GM21526 (cell line): ENCODE results near the gene FAM193A.

Experiments
- ATAC-seq: cut with Tn5 transposase; IDR thresholded peaks from one replicate; pipeline ENCODE4 v1.9.1; 2021; ENCODE audit warnings: moderate library complexity; ENCODE audit not compliant: unreplicated experiment, low FRiP score

Gene FAM193A, protein sequence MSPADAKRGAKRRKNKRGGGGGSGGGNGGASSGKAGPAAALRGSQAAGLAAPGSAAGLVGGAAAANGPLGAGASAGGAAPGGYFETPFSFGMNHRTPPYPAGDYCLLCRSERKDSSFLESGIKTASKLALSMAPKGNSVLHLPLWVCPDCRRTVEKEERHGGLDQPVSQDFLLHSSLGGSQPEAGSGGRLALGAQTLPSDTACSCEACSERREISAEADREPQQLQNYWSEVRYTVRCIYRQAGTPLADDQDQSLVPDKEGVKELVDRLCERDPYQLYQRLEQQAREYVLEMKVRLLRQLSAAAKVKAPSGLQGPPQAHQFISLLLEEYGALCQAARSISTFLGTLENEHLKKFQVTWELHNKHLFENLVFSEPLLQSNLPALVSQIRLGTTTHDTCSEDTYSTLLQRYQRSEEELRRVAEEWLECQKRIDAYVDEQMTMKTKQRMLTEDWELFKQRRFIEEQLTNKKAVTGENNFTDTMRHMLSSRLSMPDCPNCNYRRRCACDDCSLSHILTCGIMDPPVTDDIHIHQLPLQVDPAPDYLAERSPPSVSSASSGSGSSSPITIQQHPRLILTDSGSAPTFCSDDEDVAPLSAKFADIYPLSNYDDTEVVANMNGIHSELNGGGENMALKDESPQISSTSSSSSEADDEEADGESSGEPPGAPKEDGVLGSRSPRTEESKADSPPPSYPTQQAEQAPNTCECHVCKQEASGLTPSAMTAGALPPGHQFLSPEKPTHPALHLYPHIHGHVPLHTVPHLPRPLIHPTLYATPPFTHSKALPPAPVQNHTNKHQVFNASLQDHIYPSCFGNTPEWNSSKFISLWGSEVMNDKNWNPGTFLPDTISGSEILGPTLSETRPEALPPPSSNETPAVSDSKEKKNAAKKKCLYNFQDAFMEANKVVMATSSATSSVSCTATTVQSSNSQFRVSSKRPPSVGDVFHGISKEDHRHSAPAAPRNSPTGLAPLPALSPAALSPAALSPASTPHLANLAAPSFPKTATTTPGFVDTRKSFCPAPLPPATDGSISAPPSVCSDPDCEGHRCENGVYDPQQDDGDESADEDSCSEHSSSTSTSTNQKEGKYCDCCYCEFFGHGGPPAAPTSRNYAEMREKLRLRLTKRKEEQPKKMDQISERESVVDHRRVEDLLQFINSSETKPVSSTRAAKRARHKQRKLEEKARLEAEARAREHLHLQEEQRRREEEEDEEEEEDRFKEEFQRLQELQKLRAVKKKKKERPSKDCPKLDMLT (N-terminal part only)

DNA sequence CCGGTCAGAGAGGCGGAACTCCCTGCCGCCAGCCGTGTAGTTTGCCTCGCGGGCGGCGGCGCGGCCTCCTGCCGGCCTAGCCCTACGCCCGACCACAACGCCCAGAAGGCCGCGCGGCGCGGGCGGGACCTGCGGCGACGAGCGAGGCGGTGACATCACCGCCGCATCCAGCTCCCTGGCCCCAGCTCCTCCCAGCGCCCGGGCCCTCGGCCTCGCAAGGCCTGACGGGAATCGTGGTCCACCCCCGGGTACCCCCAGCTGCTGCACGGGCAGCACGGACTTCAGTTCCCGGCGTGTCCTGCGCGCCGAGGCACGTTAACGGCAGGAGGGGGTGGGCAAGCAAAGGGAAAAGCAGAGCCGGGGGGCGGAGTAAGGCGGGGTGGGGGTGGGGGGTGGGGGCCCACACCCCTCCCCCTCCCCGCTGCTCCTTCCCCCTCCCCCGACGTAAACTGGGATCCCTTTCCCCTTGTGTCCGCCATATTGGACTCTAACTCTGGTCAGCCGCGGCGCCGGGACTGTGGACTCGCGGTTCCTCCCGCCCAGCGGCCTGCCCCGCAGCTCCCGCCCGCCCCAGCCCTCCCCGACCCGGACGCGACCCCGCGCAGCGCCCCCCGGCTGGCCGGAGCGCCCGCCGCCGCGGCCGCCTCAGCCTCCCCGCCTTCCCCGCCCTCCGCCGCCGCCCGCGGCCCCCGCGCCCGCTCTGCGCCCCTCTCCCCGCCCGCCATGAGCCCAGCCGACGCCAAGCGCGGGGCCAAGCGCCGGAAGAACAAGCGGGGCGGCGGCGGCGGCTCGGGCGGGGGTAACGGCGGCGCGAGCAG, at the start of gene FAM193A:
TSS of gene FAM193A (plus strand) at position 455 of the 818 bp plus-strand sequence. CDS start at position 724, 269 bp downstream.
- ATAC-seq: peak; percentile 86

DNA sequence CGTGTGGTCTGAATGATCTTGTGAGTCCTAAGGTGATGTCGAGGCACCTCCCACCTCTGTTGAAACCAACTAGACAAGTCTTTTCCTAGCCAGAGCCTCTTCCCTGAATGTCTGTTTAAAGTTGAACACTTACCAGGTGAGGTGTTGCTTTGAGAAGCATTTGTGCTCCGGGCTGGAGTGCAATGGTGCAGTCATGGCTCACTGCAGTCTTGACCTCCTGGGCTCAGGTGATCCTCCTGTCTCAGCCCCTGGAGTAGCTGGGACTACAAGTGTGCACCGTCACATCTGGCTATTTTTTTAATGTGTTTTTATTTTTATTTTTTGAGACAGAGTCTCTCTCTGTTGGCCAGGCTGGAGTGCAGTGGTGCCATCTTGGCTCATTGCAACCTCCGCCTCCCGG, 49.5 kb upstream of the FAM193A start:
- no peak for ATAC-seq

DNA sequence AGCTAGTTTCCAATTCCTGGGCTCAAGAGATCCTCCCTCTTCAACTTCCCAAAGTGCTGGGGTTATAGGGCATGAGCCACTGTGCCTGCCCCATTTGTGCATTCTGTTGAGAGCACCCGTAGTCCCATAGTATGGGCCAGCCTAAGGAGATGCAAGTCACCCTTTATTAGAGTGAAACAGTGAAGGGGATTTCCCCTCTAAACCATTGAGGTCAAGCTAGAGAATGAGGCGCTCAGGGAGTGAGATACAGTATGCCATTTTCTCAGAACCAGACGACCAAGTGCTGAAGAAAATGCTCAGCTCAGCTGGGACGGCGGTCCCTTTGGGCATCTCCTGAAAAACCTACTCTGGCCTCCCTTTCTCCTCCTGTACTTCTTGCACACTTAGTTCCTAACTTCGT, 48.8 kb upstream of the FAM193A start:
- ATAC-seq: no peak

DNA sequence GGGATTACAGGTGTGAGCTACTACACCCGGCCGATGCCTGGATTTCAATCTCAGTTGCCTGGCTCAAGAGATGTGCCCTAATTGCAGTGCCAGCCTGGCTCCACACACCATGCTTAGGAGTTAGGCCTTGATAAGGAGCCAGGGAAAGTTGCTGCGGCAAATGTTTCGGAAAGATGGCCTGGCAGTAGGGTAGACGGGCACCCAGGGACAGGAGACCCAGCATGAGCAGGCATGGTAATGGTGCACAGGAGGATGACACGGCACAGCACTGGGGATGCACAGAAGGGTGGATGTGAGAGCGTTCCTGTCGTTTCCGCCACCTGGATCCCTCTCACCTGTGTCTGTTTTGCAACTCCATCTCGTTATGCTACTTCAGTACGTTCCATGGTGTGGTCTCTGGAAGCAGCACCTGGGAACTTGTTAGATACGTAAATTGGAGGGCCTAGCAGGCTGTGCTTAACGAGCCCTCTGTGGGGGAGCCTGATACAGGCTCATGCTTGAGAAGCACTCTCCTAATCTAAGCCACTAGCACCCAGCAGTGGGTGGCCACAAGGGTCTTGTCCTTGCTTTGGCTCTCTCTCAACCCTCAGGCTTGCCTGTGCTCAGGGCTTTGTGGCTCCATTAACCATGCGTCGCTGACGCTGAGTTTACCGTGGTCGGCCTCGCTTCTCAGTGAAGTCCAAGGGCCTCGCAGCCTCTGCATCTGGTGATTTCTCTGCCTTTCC, 47.2 kb upstream of the FAM193A start:
- no peak for ATAC-seq

DNA sequence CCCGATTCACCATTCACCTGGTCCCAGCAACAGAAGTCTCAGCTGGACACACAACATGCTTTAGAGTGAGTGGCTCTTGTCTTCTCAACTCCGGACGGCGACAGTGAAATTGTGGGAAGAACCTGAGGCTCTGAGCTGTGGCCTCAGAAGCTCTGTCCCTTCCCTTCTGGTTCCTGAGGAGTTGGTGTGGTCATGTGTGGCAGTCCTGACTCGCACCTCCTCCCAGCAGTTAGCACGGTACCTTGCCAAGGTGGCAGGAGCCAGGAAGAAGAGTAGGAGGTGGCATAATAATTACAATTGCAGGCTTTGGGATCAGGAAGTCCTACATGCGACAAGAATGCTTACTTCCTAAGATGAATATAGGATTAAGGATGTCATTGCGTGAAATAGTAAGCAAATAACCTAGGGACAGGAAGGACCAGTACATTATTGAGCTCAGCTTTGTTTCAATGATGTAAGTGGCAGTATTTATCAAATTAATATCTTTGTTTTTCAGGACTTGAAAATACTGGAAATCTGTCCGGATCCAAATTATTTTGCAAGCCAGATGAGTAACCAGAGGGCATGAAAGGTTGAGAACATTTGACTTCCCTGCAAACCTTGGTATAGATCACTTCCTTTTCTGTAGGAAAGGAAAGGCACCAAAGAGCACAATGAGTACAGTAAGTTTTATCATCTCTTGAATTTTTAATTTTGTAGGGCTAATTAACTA, 46.5 kb upstream of the FAM193A start:
- ATAC-seq: no peak

DNA sequence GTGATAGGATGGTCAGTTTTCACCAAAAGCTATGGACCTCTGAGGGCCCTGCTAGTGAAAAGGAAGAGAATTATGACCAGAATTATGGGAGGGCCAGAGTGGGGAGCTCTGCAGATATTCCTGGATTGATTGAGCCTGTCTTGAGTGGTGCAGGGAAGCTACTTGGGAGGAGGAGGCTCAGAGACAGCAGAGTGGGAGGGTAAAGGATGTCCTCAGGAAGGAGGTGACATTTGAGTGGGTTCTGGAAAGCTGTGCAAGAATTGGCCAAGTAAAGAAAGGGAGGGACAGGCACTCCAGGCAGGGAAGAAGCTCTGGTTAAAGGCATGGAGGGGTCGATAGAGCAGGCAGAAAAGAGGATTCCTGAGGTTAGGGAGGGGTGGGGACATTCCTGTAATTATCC, 43.5 kb upstream of the FAM193A start:
- ATAC-seq: no peak

DNA sequence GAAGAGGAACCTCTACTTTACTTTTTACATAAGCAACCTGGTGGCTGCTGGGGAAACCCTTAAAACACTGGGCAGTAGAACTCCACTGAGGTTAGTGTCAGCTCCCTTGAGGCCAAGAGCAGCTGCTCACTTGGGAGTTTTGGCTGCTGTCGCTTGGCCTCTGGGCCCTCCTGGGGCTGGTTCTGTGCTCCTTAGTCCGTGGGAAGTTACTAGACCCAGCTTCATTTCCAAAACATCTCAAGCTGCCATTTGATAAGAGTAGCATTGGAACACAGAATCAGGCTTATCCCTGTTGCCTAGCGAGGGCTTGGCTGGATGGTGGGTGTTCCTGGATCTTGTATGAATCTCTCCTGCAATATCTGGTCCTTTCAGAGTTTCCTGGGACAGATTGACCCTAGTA, 41.5 kb upstream of the FAM193A start:
- no peak for ATAC-seq

DNA sequence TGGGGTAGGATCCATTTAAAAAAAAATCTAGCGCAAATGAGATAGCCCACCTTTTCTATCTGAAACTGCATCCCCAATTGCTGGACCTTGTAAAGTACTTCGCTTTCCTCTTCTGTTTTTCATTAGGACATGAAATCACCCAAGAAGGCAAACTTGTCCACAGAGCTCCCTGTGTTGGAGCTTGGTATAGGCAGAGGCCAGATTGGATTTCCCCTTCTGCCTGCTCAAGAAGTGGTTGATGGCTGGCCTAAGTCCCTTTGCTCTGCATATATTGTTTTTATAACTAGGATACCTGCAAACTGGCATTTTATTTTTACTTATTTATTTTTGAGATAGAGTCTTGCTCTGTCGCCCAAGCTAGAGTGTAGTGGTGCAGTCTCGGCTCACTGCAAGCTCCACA, 39.1 kb upstream of the FAM193A start:
- ATAC-seq: no peak

DNA sequence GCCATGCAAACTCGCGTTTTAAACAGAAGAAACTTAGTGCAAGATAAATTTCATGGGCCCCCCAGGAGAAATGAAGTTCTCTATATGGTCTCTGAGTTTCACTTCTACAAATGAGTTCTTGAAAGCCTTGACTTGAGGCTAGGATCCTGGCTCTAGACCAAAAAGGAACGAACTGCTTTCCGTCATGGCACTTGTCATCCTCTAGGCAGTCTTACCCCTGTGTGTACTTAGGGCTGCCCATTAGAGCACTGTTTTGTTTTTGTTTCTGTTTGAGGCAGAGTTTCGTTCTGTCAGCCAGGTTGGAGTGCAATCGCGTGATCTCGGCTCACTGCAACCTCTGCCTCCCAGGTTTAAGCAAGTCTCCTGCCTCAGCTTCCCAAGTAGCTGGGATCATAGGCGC, 38.5 kb upstream of the FAM193A start:
- peak; percentile 92 for ATAC-seq

DNA sequence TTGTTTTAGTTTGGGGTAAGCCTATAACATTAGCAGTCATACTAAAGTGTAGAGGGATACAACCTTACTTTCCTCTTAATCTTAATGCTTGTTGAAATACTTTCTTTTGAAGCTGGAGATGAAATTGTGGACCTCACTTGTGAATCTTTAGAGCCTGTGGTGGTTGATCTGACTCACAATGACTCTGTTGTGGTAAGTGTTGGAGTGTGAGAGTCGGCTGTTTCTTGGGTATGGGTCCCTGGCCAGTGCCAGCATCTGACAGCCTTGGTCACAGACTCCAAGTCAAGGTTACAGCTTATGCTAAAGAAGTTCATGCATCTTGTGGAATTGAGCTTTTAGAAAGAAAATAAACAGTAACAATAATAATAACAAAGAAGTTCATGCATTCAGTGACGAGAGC, 35.9 kb upstream of the FAM193A start:
- ATAC-seq: no peak

DNA sequence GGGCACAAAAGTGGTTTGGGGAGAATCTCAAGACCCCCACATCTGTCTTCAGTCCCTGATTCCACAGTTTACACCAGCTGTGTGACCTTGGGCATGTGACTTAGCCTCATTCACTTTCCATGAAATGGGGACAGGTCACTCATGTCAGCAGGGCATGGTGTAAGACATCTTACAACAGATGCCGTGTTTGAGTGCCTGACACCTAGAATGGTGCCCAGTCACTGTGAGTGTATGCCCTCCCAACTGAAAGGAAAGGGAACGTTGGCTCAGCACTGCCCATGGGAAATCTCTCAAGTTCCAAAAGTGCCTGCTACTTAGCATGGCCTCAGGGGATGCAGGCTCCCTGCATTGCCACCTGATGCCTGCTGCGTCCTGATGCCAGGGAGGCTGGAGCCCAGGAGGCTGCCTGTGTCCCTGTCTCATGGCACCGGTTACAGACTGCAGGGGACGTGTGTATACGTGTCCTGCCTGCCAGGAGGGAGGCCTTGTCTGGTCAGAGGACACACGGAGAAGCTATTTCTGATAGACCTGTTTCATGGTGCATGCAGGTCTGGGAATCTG, 35.3 kb upstream of the FAM193A start:
- no peak for ATAC-seq

DNA sequence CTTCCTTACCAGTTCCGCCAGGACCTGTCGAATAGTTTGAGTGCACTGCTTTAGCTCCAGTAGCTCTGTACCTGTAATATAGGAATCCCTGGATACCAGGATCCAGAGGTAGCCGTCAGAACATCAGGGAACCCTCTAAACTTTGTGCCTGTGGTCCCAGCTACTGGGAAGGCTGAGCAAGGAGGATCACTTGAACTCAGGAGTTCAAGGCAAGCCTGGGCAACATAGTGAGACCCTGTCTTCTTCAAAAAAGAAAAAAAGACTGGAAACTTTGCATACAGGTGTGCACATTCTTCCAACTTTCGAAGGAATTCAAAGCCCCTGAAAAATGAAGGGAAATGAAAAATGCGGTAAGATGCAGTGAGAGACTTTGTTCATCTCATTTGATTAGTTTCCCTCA, 32.6 kb upstream of the FAM193A start:
- no peak for ATAC-seq

DNA sequence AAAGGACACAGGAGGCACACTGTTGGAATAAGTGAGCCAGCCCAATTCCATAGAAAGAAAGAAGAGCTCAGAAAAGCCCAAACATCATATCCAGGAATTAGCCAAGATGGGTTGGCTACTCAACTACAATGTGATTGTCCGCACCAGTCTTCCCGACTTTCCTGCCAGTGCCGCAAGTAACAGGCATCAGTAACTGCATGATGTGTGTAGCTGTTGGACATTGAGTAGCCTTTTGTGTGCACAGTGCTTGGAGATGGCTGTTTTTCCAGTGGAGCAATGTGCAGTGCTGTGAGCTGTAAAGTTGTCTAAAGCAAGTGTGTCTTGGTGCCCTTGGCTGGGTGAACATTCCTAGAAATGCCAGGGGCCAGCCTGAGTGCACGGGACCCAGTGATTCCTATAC, 29.2 kb upstream of the FAM193A start:
- no peak for ATAC-seq

DNA sequence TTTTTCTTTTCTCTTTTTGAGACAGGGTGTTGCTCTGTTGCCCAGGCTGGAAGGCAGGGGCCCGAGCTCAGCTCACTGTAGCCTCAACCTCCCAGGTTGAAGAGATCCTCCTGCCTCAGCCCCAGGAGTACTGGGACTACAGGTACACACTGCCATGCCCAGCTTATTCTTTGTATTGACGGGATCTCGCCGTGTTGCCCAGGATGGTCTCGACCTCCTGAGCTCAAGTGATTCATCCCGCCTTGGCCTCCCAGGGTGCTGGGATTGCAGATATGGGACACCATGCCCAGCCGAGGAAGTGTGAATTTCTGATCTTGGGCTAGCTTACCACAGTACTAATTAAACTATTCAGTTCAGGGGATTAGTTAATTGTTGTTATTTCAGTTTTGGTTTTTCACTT, 28.6 kb upstream of the FAM193A start:
- ATAC-seq: no peak

DNA sequence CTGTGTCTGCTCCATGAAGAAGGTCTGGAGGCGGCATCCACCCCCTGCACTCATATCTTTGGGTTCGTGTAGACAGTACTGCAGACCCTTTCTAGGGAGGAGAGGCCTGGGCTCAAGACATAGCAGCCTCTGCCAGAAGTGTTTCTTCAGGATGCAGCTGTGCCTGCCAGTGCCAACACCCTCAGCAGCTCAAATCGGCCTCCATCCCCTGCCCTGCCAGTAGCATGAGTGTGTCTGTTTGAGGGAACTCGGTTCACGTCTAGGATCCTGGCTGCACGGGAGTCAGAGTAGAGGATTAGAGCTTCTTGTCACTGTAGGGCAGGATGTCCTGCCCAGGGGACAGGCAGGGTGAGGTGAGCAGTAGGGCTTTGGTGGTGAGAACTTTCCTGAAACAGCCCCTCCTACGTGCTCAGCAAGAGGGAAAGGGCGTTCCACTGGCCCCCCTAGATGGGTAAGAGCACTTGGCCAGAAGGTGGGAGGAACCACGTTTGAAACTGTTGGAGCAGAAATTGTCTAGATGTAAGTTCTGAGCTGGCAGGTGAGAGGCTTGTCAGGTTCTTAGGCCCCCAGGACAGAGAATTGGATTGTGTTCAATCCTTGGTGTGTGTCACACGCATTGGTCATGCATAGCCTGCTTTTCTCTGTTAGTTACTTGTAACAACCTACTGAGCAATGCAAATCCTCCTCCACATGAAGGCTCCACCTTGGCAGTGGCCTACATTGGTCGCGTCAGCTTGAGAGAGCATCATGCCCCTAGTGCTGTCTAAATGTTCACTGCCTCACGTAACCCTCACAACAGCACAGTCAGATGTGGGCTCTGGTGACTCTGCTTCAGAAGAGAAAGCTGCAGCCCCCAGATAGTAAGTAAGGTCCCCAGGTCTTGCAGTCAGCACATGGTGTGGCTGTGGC, 25.8 kb upstream of the FAM193A start:
- no peak for ATAC-seq

DNA sequence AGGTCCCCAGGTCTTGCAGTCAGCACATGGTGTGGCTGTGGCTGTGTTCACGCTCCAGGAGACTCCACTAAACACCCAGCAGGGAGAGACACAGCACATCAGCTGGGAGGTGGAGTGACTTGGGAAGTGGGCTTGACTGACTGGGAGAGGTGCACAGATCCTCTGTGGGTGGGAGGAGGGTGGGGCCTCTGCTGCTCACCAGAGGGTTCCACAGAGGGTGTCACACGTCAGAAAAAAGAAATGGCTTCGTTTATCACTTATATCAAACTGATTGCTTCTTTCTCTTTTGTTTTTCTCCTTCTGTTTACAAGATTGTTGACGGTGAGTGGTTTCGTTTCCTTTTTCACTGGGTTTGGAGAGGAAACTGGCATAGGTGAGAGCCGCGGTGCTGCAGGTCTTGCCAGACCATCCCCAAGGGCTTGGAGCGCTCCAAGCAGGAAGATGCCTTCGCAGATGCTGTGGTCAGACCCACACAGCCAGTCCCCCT, 24.8 kb upstream of the FAM193A start:
- ATAC-seq: no peak

DNA sequence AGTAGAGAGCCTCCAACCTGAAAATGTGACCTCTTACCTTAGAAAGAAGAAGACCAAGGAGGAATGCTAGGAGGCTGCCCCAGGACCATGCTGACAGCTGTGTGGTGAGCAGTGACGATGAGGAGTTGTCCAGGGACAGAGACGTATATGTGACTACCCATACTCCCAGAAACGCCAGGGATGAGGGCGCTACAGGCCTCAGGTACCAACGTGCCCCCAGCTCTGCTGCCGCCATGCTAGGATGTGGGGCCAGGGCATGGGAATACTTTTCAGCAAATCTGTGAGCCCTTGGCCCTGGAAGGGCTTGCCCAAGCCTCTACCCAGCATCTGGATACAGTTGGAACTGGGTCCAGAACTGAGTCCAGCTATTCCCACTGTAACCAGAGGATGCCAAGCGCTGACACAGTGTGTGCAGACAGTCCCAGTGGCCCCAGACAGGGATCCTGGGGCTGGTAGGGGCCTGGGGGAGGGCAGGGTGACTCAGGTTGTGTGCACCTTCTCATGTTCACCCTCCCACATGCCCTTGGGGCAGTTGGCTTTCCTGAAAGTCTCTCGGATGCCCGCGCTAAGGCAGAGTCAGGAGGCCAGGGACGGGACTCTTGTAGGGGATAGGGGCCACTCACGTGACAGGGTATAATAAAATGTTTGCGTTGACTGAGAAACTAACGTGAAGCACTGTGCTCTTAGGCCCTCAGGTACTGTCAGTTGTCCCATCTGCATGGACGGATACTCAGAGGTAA, 23.9 kb upstream of the FAM193A start:
- ATAC-seq: no peak
